HG02870 (cell line): ENCODE measurements around the gene NGEF.

Experiments used
- ATAC-seq: cut with Tn5 transposase; IDR thresholded peaks from one replicate; pipeline ENCODE4 v1.9.1; 2021; ENCODE audit warnings: mild to moderate bottlenecking, moderate library complexity; ENCODE audit not compliant: unreplicated experiment

Gene NGEF

DNA sequence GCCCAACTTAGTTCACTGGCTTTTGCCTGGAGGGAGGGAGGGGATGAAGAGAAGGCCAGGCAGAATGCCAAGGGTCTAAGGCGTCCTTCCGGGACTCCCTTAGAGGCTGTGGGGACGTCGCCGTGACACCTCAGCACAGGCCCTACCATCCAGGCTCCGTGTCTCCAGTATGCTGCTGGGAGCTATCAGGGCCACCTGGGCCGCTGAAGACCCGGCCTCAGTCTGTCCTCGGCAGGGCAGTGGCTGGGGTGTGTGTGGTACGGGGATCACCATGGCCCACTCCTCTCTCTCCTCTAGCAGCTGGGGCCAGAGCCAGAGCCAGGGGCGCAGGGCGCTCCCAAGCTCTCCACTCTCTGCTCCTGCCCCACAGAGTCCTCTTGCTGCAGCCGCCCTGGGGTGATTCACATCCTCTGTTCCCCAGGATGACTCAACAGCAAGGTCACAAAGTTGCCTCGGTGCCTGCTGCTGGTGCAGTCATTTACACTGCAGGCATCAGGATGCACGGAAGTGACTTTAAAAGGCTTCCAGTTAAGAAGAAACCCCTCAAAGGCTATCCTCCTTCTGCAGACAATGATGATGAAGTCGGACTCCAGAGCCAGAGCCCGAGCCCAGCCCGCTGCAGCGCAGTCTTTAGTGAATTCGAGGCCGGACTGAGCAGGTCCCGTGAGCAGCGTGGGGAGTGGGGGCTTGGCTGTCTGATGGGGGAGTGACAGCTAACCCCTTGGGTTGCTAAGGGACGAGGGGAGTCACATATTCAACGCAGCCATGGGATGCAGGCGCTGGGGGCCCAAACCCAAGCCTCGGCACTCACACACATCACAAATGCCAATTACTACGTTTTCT lies 111.1 kb downstream of the NGEF start:
- no peak for ATAC-seq

DNA sequence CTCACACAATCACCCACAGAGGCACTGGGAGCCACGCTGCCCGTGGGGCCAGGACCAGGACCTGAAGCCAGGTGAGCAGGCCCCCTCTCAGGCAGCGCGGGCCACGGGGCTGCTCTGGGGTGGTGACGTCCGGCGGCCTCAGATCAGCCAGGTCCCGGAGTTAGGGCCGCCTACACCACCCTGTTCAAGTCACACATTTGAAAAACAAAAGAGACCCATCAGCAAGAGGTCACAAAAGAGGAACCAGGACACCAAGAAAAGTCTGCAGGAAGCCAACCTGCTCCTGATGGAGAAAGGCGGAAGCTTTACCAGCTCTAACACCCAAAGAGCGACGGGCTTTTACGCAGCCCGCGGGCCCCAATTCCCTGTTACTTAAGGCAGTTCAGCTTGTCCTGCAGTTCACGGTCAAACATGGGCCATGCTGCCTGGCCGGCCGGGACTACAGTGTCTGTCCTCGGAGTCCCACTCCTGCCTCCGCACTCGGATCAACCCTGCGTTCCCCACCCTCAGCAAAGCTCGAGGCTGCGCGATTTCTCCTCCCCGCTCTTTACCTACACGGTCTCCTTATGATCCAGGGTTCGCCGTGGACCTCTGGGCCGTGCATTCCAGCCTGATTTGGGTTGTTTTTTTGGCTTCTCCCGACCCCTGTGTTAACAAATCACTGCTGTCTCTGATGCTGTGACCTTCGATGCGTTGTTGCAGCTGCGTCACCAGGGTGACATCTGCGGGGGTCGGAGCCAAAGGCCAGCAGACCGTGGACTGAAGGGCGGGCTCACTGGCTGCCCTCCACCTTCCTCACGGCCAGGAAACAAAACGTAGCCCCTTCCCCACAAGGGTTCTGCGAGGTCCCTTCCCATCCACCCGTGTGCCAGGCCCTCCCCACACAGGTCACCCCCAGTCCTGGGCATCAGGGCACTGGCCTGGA lies 112.0 kb downstream of the NGEF start:
- ATAC-seq = no peak

DNA sequence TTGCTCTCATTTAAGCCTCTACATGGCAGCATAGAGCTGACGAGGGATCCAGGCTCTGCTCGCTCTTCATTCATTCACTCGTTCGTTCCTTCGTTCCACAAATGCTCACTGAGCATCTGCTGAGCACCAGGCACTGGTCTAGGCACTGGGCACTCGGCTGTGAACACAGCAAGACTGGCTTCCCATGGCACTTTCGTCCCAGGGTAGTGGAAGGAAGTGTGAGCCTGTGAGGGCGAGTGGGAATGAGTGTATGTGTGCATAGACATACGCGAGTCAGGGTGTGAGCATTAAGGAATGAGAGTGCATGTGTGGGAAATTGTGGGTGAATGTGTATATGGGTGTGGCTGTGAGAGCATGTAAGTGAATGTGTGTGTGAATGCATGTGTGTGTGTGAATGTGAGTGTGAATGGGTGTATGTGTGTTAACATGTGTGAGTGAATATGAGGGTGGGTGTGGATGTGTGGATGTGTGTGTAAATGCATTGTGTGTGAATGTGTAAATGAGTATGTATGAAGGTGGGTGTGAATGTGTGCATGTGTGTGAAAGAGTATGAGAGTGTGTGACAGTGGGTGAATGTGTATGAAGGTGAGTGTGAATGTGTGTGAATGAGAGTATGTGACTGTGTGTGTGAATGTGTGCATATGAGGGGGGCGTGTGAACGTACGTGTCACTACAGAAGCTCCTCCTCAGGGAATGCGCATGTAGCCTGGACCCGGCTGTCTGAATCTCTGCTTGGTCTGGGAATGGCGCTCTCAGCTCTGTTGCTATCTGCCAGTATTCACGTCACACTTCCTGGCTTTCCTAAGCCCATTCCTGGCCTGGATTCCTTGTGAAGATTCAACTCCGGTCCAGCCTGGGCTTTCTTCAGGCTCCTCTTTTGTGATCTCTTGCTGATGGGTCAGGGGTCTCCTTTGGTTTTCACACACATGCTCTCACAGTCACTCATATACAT lies 114.2 kb downstream of the NGEF start:
- no peak for ATAC-seq

DNA sequence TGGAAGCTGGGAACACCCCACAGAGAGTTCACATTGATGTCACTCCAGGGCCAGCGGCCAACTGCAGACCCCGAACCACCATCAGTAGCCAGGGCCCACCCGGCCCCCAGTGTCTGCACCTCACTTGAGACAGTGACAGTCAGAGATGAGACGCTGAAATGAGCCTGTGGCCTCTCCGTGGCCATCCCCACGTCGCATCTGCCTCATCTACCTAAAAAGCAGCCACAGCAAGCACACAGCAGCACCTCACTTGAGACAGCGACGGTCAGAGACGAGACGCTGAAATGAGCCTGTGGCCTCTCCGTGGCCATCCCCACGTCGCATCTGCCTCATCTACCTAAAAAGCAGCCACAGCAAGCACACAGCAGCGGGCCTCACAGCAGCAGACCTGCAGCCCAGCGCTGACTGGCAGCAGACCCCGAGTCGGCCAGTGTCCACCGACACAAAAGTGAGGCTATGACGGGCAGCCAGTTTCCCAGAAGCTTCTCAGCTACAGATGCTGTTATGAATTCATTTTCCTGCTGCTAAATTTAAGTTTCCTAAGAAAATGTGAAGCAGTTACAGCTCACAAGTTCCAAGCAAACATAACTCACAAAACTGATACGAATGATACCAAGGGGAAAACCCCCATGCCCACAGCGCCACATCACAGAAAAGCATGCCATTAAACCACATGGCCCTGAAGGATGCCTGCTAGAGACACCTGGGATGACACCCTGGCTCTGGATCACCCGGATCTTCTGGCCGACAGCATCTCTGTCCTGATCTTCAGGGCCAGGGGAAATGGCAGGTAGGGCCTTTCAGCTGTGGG lies 115.3 kb downstream of the NGEF start:
- ATAC-seq = no peak

DNA sequence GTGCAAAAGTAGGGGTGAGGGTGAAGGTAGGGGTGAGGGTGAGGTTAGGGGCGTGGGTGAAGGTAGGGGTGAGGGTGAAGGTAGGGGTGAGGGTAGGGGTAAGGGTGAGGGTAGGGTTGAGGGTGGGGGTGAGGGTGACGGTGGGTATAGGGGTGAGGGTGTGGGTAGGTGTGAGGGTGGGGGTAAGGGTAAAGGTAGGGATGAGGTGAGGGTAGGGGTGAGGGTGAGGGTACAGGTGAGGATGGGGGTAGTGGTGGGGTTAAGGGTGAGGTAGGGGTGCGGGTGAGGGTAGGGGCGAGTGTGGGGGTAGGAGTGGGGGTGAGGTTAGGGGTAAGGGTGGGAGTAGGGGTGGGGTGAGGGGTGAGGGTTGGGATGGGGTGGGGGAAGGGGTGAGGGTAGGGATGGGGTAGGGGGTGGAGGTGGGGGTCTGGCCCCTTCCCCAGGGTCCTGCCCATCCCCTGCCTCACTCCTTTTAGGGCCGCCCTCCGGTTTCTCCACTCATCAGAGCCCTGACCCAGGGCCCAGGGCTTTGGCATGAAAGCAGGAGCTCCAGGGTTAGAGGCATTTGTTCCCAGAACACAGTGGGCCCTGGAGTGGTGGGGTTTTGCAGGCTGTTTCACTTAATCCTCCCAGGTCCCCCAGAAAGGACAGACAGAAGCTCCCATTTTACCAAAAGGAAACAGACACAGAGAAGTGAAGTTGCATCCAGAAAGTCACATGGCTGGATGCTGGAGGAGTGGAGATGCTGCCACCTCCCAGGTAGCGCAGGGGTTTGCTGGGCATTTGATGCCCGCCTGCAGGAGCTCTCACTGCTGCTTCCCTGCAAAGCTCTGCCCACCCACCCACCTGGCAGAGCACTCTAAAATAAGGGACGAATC lies 116.1 kb downstream of the NGEF start:
- ATAC-seq = no peak

DNA sequence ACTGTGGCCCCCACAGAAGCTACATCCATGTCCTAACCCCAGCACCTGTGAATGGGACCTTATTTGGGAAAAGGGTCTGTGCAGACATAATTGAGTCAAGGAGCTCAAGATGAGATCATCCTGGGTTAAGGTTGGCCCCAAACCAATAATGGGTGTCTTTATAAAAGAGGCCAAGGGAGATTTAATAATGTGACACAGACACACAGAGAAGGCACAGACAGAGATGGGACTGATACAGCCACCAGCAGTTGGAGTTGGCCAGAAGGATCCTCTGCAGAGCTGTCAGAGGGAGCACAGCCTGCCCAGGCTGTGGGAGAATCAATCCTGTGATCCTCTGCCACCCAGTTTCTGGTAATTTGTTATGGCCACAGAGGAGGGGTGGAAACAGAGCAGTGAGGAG lies 116.9 kb downstream of the NGEF start:
- ATAC-seq = no peak

DNA sequence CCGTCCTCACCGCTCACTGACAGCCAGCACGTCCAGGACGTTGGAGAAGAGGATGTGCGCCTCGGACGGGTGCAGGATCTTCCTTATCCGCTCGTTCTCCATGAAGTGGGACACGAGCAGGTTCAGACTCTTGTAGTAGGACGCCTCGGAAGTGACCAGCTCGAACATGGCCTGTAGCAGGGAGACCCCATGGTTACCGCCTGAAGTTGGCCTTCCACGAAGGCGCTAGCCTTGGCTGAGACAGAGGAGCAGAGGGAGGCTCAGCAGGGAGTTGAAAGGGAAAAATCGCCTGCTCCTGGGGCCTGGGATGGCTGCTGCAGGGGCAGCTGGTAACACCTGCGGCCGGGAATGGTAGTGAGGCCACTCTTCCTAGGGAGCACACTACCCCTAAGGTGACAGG lies 118.3 kb downstream of the NGEF start:
- no peak for ATAC-seq

DNA sequence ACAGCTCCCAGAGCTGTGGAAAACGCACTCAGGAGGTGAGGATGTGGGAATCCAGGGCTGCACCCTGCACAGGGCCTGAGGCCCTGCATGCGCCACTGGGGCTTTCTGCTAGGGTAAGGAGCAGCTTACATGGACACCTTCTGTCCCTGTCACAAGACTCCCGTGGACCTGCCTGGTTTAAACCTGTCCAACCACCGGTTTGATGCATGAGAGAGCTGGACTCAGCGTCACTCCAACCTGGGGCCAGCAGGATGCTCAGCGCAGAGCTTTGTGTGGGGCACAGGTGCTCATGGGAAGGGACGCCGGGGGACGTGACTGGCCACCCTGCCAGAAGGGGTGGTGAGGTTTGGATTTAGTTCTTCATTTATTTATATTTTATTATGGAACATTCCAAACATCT lies 118.8 kb downstream of the NGEF start:
- ATAC-seq = no peak

DNA sequence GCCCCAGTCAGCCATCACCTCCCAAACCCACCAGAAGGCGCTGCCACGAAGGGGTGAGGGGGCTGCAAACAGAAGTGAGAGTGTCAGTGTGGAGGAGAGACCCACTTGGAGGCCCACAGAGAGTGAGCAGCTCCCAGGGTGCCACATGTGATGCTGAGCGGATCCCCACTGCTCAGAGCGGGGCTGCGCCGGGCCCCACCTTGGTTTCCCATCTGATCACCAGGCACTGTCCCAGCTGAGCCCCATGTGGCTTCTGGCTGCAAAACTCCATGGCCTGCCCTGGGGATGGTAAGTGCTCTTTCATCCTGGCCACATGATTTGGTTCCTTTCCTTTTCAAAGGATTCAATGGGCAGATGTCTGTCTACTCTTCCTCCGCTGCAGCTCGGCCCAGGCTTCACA lies 119.2 kb downstream of the NGEF start:
- ATAC-seq = no peak

DNA sequence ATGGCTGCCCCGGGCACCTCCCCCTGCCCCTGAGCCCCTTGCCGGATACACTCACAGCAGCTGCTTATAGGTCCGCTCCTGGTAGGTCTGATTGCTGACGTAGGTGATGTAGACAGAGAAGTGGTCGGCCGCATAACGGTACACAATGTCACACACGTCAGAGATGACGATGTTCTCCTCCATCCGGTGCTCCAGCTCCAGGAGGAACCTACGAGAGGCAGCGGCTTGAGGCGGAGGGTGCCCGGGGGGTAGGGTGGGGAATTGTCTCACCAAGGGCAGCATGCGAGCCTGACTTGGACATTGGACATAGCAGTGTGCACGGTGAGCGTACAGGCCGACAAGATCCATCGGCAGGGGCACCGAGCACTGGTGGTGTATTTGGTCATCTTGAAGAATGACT lies 120.2 kb downstream of the NGEF start:
- no peak for ATAC-seq

DNA sequence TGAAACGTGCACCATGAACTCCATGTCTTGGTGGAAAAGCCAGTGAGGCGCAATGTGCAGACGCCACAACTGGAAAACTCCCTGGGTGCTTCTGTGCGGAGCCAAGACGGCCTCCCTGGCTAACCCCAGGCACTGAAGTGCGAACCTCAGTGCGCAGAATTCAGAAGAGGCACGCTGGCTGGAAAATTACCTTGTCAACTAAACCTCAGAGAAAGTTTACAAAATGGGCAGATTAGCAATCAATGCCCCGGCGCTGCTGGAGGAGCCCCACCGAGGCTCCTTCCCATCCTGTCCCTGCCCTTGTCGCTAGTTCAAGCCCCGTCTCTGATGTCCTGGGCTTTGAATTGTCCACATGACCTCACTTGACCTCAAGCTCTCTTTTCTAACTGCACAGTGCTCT lies 120.8 kb downstream of the NGEF start:
- ATAC-seq = no peak

DNA sequence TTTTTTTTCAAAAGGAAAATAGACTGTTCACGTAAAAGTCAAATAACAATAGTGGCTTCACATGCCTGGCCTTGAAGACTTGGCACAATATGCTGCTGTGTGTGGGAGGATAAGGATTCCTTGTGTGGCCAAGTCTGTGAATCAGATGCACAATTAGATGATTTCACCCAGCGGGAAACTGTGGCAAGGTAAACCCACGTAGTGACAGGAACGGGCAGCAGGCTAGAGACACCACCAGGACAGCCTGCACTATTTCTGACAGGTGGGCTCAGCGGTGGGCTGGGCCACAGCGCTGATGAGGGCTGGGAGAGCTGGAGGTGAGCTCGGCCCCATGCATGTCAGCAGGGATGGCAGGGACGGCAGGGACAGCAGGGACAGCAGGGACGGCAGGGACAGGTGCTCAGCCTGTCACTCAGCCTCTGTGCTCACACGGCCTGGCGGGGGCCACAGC lies 121.4 kb downstream of the NGEF start:
- ATAC-seq = no peak

DNA sequence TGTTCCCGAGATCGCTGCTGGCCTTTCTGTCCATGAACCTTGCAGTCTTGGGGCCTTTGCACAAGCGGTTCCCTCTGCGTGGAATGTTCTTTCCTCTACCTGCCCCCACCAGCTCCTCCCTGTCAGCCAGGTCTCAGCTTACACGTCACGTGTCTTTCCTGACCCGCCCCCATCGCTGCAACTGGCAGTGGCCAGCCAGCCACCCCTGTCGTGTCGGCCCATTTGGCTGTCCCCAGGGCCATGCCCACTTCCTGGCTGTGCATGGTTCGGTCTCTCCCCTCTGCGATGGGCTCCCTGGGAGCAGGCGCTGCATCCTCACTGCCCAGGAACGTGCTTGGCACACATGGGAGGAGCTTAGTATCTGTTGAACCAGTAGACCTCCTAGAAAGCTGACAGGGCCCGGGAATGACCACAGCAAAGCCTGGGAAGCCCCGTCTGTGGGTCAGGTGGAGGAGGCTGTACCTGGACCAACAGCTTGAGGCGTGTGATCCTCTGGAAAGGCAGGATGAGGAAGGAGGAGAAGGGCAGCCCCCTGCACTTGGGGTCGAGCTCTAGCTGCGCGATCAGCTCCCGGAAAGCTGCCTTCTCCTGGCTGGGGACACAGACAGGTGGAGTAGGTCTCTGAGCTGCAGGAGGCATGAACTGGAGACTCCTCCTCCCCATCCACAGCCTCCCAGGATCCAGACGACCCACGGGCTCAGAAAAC lies 122.0 kb downstream of the NGEF start:
- ATAC-seq = no peak

DNA sequence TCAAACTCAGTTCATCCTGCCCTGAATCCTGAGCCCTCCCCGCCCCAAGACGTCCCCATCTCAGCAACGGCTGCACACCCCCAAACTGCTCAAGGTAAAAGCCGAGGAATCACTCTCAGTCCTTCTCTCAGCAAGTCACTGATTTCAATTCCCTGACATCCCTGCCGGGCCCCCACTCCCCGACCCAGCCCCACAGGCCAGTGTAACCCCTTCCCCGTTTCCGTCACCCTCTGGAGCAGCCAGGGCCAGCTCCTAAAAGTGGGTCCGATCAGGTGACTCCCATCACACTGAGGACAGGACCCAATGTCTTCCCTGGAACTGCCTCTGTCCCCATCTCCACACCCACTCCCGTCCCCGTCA lies 122.5 kb downstream of the NGEF start:
- ATAC-seq = no peak

DNA sequence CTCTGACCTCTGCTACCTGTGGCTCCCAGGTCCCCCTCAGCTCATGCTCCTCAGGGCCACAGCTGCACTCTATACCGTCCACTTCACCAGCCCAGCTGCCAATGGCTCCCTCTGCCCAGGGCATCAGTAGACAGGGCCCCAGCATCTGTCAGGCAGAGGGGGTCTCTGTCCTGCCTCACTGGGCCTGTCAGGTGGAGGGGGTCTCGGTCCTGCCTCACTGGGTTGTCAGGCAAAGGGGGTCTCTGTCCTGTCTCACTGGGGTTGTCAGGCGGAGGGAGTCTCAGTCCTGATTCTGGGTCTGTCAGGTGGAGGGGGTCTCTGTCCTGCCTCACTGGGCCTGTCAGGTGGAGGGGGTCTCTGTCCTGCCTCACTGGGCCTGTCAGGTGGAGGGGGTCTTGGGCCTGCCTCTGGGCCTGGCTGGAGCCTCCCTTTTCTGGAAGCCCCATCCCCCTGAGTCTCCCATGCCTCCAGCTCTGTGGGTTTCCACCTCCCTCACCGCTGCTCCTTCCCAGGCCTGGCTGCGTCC lies 123.1 kb downstream of the NGEF start:
- no peak for ATAC-seq

DNA sequence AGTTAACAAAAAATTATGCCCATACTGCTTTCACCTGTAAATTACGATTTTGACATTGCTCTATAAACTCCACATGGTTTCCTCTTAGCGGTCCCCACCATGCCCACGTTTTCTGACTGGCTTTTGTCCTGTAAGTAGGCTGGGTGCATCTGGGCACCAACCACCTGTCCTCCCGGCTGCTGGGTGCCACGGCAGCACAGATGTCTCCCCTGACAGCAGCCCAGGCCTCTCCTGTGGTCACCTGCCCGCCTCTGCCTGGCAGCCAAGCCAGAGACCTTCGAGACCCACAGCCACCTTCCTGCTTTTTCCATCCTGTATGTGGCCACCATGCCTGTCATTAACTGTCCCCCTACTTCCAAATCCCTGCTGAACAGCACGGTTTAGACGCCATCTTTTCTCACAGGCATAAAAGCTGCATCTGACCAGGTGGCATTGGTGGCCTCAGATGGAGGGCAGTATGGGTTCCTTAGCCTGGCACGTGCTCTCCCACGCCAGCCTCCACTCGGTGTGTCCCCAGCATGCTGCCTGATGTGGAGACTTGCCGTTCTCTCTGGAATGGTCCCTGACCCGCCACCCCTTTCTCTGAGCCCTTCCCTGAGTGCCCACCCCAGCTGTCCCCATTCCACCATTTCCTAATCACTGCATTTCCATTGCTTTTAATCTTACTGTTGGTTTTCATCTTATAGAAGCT lies 124.1 kb downstream of the NGEF start:
- ATAC-seq = no peak

DNA sequence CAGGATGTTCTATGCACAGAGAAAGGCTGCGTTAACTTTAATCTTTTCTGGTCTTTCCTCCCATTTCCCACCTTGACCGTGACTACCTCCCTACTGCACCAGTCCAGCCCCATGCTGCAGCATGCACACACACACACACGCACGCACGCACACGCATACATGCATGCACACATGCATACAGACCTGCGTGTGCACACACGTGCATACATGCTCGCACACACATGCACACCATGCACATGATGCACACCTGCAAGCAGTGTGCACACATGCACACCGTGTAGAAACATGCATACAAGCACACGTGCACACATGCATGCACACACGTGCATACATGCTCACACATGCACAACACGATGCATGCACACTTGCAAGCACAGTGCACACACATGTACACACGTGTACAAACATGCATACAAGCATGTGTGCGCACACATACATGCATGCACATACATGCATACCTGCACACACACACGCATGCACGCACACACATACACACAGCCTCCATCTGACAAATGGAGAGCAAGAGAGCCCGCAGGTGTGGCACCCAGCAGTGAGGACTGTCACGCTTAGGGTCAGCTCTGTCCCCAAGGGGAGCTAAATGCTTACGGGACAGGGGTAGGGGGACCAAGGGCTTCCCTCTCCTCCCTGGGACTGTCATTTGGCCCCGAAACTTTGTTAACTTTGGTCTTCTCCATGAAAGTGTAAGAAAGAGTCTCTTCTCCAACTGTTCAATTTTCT lies 124.8 kb downstream of the NGEF start:
- no peak for ATAC-seq
